NCI-H524 treated with DMSO at 0.1 percent for 48 hours (cell line): Measurements from ENCODE around the gene TCF7L2.

Experiments
- DNase-seq: peaks from one replicate; lab custom pipeline; 2025; lab: John Stamatoyannopoulos, UW

Gene TCF7L2

DNA sequence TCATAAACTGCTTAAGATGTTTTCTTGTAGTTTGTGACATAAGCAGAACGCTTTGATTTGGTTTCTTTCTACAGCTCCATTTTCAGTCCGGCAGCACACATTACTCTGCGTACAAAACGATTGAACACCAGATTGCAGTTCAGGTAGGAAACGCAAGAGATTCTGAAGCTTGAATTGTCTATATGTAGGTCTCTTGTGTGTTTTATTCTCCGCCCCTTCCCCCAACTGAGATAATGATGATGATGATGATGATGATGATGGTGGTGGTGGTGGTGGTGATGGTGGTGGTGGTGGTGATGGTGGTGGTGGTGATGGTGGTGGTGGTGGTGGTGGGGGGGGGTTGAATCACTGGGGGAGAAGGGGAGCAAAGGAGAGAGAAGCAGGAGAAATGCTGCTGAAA, 14.4 kb downstream of the TCF7L2 start:
- DNase-seq, result no peak

DNA sequence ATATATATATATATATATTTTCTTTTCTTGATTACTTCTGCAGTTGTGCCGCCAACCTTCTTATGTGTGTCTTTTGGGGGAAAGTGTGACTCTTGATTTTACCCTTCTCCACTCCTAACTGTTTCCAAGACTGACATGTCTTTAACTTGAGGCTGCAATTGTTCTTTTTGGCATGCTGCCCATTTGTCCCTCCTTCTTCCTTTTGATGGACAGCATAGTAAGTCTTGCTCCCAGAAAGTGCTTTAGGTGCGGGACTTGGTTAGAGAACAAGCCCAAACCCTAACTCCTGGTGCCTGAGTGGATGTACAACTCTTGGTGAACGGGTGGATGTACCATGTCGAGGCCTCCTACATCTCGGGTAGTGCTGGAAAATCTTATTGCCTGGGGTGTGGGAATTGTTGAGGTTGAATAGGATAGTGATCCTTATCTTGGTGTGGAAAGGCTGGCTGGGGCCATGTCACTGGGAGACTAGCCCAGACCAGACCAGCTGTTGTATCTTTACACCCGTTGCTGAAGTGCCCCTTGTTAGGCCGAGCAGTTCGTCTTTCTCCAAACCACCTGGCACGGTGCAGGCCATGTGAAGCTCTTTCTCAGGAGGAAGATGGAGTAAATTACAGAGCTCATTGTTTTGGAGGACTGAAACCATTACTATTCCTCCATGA, 16.3 kb downstream of the TCF7L2 start:
- peak; percentile 33 for DNase-seq

DNA sequence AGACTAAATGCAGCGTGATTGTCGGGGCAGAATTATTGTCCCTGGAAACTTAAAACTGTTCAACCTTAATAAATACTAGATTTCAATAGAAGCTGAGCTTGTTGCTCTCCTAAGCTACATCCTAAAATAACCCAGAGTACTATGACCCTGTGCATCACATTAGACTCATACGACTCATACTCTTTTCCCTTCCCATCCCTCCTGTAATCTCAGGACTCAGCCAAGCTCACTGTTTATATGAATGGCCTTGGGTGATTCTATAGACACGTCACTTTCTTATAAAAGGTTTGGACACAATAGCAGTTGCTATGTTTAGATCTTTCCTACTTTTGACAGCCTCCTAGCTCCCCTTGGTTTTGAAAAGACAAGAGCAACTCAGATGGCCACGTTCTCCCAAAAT, 17.2 kb downstream of the TCF7L2 start:
- no peak for DNase-seq

DNA sequence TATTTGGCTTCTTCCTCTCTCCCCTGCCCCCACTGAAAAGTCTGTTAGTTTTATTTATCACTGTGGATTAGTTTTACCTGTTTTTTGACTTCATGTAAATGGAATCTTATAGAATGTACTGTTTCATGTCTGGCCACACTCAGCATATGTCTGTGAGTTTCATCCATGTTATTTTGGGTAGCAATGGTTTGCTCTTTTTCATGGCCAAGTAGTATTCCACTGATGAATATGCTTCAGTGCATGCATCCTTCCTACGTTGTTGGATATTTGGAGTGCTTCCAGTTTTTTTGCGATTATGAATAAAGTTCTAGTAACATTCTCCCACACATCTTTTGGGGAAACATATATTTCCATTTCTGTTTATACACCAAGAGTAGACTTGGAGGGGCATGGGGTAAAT, 19.1 kb downstream of the TCF7L2 start:
- no peak for DNase-seq

DNA sequence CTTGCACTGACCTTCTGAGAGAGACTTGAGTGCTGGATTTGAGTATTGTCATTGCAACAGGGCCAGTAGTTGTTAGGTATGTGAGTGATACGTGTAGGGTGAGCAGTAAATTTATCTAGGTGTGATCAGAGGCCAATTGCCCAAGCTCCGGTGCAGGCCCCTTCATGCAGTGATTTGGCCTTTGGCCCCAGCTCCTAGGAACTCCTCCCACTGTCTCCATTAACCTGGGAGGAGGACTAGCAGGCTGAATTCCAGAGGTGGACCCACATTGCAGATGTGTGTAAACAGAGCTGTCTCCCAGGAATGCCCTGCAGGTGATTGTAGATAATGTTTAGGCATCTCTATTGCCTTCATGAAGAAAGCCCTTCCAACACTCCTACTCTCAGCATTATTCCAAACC, 19.5 kb downstream of the TCF7L2 start:
- DNase-seq, result no peak

DNA sequence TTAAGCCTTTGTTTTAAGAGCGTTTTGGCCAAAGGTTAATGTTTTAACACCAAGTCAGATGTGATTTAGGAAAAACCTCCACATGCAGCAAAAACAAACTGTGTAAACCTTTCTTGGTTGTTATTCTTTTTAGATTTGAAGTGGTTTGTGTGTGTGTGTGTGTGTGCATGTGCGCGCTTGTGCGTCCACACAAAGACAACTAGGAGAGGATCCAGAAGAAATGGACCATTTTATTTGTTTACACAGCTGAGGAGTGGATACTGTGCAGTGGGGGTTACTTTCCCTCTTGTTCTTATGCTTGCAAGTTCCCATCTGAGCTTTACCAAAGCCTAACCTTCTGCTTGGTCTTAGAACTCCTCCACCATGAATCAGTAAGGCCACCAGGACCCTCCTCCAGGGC, 20.0 kb downstream of the TCF7L2 start:
- DNase-seq, result no peak

DNA sequence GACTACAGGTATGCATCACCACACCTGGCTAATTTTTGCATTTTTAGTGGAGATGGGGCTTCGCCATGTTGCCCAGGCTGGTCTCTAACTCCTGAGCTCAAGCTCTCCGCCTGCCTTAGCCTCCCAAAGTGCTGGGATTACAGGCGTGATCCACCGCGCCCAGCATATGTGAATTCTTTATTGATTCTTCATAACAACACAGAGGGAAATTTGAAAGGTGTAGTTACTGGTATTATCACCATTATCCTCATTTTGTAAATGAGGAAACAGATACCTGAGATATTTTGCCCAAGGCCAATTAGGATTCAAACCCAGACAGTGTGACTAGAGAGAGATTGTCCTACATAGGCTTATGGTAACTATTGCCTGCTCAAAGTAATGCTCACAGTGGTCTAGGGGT, 22.6 kb downstream of the TCF7L2 start:
- no peak for DNase-seq

DNA sequence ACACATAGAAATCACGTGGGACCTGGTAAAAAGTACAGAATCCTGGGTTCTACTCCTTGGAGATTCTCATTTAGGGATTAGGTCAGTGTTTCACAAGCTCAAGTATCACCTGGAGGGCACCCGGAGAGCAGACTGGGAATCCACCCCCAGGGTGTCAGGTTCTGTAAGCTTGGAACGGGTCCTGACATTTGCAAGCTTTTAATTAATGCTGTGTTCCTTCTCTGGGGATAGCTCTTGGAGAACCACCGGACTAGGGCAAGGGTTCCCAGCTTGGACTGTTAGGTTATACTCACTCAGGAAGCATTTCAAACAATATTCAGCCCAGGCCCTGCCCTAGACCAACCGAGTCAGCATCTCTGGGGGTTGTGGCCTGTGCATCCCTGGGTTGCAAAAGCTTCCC, 23.0 kb downstream of the TCF7L2 start:
- no peak for DNase-seq

DNA sequence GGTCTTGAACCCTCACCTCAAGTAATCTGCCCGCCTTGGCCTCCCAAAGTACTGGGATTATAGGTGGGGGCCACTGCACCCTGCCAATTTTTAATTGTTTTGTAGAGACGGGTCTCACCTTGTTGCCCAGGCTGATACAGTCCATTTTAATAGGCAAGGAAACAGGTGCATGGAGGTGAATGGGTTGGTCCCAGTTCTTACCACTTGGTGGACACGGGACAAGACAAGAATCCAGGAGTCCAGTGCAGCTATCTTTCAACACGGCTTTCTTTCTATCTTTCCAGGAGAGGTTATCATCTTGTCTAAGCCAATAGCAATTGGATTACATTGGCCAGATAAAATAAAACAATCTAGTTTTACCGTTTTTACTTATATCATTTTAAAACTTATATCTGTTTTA, 23.8 kb downstream of the TCF7L2 start:
- DNase-seq, result no peak

DNA sequence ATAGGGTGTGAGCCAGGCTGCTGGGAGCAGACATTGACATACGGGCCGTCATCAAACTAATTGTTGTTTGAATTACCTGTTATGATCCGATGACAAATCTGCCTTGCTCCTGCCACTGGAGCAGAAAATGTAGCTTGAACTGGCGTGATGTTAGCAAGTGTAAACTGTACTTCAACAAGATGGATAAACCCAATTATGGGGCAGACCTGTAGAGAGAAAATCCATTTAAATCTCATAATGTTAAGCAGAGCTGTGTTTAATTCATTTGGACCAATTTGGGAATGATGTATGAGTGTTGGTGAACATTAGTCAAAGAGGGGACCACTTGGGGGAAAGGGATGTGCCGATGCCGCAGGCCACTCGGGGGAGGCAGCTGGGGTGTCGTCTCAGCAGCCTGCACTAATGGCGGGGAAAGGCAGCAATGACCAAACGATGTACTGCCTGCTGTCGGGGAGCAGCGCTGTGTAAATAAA, 27.4 kb downstream of the TCF7L2 start:
- DNase-seq, result no peak

DNA sequence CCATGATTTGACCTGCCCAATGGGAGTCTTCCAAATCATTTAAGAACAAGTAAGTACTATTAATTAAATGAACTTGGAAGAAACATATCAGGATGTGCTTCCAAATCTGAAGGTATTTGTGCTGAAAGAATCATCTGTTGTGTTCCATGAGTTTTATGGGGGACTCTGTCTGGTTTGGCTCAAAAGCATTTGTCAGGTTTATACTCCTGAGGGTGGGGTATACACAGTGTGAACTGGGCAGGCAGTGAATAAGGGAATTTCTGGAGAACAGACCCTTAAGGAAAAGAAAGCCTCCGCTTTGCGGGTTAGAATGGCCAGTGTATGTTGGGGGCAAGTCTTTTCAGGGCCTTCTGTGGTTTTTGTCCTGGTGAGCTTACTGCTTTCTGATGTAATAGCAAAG, 29.9 kb downstream of the TCF7L2 start:
- DNase-seq, result no peak

DNA sequence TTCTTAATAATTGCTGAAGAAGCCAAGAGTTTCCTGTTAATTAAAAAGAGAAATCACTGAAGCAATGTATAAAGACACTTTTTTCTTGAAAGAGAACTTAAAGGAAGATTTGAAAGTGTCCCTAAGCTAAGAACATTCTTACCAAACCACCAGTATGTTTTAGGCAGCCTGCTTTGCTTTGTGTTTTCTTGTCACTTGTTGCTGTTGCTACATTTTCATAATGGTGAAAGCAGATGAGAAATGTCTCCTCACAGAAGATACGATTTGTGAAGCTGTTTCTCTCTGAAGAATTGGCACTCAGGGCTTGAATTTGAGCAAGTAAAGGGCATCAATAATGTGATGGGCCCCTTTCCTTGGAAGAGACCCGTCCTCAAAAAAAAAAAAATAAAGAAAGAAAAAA, 30.9 kb downstream of the TCF7L2 start:
- no peak for DNase-seq

DNA sequence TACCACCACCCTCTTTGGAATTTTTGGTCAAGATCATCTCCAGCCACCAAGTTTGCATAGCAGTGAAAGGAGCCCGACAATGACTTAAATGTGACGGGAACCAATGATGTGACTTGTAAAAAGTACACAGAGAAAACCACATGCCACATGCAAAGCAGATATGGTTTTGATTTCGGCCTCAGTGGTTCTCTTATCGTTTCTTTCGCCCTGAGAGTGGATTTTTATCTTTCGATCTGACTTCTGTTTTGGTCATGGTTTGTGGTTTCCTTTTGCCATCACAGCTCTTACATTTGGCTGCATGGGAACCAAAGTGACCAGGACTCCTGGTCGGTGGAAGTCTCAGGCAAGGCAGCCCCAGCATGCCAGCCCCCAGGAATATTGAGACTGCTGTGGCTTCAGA, 31.5 kb downstream of the TCF7L2 start:
- DNase-seq, result no peak

DNA sequence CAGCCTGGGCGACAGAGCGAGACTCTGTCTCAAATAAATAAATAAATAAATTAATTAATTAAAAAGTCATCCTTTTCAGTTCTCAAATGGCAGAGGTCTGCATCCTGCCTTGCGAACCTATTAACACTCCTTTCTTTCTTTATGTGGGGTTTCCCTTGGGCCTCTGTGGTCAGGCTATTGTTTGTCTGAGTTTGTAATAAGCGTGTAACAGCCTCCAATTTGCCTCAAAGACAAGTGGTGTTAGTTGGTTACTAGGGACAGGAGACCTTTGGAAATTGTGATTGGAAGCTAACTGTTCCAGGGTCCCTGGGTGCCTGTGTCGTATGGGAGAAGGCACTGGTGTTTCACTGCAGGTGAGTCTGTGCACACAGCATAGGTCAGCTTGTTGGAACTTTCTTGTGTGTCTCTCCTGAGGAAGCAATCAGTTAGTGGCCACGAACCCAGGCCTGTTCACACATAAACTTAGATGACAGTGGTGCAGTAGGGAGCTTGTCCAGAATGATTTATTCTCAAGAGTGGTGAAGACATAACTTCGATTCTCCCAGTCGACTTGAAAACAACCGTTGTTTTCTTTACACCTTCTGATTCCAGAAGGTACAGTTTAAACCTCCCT, 33.5 kb downstream of the TCF7L2 start:
- DNase-seq, result no peak

DNA sequence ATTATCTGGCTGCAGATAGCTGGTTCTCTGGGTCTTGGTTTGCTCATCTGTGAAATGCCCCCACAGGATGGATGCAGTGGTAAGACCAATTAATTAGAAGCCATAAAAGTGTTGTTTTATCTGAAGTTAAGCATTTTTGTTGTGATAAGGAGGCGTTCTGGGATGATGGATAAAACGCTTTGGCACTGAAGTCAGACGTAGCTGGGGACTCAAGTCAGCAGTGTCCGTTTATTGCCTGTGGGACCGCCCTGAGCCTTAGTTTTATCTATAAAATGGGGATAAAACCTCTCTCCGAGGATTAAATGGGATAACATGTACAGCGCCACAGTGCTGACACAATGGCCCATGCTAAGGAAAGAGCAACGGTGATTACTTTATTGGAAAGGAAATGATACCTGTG, 34.7 kb downstream of the TCF7L2 start:
- no peak for DNase-seq

DNA sequence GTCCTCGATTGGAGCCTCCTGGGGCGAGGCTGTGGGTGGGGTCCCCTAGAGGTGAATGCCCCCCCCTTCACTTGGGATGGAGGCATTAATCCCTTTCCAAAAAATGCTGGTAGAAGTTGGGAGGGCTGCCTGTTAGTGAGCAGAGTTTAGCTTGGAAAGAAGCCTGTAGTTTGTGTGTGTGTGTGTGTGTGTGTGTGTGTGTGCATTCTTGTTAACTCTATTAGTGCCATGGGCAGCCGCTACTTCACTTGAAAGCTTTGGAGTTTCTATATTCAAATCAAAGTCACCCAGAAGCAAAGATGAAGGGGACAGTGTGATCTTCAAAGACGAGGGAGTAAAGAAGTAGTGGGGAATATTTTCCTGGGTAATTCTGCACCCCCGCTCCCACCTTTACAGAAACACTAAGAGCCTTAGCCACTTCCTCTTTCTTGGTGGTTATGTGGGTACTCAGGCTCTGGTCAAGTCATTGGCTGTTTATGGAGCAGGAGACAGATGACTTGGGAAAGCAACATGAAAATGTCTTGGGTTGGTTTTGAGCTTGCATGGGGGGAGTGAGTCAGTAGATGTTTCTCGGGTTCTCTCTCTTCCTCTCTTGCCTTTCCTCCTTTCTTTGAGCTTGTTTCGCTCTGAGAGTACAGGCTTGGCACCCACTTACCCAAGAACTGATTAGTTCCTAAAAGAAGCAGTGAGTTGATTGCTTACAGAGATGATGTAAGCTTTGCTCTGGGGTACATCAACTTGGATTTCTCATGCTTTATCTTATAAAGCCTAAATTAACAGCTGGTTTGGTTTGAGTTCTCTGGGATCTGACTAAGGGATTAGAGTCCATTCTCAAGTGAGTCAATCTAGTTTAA, 35.9 kb downstream of the TCF7L2 start:
- no peak for DNase-seq

DNA sequence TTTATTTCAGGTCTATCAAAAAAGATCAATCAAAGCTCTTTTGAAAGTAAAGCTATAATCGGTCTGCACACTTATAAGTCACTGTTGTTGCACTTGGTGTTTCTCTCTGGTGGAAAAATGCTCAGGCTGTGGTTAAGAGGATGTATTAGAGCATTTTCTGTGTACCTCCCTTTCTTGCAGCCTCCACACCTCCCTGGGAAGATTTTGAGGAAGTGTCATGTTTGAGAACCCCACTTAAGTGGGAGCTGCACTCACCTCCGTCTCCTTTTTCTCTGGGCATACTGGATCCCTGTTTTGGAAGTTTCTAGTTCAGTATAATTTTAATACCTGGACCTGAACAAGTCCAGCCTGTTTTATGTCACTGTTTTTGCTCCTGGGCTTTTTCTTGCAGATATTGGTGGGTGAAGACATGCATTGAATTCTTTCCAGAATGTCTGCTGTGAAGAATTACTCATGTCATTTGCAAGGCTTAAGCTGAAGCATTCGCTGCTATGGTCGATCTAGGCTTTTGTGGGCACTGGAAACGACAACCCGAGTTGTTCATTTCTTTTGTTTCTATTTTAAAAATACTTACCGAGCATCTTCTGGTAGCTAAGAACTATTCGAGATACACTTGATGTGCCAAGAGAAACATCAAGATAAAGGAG, 36.6 kb downstream of the TCF7L2 start:
- DNase-seq, result no peak

DNA sequence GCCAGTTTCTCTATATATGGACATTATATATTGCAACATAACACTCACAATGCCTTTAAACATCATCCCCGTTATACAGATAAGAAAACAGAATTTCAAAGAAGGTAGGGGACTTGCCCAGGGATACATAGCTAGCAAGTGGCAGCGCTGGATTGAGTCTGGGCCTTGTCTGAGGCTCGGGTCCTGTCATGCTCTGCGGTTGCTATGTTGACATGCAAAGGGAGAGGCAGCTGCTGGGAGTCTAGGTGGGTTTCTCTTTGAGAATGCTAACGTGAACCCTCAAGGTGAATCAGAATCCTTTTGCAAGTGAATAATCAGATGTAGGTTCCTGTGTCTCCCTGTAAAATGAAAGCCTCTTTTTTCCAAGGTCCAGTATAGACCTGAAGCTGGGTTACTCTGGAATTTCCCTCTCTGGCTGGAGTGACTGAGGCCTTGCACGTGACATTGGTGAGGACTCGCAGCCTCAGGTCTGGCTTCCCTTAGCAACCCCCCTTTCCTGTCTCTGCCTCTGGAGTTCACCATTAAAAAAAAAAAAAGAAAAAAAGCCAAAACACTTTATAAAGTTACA, 38.9 kb downstream of the TCF7L2 start:
- DNase-seq, result no peak

DNA sequence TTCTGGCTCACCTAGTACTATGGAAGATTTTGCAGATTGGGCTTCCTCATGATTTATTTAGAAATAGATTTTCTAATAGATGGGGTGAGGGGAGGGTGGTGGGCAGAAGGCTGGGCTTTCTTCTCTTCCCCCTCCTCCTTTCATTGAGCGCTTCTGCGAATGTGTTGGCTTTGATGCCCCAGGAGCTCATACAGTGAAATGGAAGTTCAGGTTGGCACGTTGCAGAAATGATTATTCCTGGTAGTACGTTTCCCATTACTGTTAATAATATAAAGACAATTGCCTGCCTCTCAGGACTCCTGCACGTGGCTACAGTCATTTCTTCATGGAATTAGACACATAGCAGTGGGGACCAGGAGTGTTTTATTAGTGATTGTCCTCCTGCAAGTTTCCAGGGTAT, 39.8 kb downstream of the TCF7L2 start:
- DNase-seq, result no peak

DNA sequence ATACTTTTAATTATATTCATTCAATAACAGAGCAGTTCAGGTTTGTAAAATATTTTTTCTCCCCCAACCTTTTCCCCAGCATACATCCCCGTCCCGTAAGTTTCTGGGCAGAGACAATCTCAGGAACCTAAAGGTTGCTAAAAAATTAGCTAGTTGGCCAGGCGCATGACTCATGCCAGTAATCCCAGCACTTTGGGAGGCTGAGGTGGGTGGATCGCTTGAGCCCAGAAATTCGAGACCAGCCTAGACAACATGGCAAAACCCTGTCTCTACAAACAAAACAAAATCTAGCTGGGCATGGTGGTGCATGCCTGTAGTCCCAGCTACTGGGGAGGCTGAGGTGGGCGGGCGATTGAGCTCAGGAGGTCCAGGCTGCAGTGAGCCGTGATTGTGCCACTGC, 40.2 kb downstream of the TCF7L2 start:
- no peak for DNase-seq

DNA sequence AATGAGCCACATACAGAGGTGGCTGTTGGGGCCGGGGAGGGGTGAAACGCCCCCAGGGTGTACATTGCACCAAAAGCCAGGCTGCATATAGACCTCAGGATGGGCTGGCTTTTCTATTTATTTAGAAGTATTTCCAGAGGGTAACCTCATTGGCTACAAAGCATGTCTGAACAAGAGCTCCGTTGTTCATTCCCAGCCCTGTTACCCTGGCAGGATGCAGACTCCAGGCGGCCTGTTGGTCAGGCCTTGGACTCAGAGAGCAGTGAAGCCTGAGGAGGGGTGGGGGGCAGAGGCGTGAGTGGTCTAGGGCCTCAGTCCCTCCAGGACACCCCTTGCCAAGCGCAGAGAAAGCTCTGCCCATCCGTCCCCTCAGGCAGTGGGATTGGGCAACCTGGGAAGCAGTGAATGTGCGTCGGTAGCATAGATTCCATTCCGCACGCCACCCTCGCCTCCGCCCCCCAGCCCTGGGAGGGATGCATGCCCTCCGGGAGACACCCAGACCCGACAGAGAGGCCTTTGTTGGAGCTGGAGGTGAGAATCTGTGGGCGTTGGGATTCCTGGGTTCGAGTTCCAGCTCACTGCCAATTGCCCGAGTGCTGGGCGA, 41.9 kb downstream of the TCF7L2 start:
- no peak for DNase-seq

DNA sequence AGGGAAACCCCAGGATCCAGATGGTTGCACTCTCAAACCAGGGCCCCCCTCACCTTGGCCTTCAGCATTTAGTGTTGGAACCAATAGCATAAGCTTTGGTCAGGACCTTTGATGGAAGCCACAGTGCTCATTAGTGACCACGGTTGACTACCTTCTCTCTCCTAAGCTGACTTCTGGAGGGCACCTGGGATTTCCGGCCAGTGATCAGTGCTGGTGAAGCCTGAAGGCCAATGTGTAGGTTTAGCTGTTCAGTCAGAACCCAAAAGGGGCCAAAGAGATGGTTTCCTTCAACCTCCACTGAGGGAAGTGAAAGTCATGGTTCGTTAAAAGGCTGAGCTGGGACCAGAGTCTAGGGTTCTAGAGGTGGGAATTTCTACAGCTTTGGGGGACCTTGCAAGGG, 46.4 kb downstream of the TCF7L2 start:
- no peak for DNase-seq
